HG02943 (cell line): ENCODE results near the gene TRAF7.
"Not testable (repeated sequence)": the region's sequence is repeated elsewhere in the genome, so short reads cannot be mapped to it uniquely, and the experiment has no call there.

ENCODE experiments used
- ATAC-seq: cut with Tn5 transposase; IDR thresholded peaks from one replicate; pipeline ENCODE4 v1.9.1; 2021; ENCODE audit warnings: mild to moderate bottlenecking, low read depth, moderate library complexity; ENCODE audit not compliant: unreplicated experiment

The TRAF7 gene

GRCh38 chr16:2196162-2196980 lies 40.8 kb downstream of the TRAF7 start, which contains the start of gene CASKIN1:
Gene CASKIN1, minus strand, starts transcription at chr16:2196605. Its CDS starts 173 bp downstream, at chr16:2196432.
- no peak for ATAC-seq

DNA sequence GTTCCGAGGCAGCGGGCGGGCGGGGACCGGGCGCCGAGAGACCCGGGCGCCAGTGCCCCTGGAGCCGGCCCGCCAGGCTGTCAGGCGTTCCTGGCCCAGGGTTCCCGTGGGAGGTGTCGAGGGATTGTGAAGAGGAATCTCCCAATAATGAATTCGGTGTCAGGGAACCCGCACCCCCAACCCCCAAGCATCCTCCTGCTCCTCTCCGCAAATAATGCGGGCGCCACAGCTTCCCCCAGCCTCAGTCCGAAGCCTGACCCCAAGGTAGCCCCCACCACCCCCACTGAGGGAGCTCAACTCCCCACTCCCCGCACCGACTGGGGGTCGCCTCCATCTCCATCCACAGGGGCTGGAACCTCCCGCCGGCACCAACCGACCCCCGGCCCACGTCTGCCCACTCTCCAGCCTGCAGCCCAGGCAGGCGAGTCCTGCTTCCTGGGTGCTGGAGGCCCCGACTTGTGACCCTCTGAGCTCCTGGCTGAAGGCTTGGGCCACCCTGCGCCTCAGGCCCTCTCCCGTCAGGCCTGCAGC lies 41.5 kb downstream of the TRAF7 start:
- no peak for ATAC-seq

DNA sequence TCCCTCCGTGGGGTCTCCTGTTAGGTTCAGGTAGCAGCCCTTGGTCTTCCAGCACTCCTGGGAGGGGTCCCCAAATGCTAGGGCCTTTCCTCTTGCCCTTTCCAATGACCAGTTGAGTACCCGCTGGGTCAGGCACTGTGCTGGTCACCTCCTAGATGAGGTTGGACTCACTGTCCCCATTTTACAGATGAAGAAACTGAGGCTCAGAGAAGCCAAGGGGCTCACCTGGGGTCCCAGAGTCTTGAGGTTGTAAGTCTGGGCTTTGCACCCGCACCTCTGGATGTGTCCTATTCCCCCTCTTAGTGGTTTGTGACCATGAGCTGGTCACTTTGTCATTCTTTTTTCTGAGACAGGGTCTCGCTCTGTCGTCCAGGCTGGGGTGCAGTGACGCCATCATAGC lies 42.2 kb downstream of the TRAF7 start:
- ATAC-seq = no peak

DNA sequence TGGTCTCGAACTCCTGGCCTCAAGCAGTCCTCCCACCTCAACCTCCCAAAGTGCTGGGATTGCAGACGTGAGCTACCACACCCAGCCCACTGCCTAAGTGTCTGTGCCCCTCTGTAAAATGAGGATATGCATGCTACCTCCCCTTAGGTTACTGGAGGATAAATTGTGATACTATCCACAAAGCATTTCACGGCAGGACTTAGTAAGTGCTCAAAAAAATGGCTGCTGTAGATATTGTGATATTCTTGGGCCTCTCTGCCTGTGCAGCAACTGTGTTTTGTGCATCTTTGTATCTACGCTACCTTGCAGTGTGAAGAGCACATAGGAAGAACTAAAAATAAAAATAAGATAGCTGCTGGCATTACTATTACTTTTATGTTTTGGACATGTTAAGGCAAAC lies 42.7 kb downstream of the TRAF7 start:
- ATAC-seq = no peak

DNA sequence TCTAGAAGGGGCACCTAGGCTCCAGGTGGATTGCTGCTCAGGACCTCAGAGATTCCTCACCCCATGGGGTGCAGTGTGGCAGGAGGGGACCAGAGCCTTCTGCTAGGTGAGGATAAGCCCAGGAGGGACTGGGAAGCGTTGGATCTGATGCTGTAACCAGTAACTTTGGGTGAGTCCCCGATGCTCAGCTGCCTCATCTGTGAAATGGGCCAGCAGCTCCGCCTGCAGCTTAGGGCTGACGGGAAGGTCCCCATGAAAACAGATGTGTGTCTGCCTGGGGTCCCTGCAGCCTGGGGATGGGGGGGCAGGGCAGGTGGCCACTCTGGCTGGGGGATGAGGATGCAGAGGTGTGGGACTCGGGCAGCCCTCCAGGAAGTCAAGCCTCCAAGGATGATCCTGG lies 43.5 kb downstream of the TRAF7 start:
- ATAC-seq = no peak

GRCh38 chr16:2199621-2200139 lies 44.1 kb downstream of the TRAF7 start:
- no peak for ATAC-seq

DNA sequence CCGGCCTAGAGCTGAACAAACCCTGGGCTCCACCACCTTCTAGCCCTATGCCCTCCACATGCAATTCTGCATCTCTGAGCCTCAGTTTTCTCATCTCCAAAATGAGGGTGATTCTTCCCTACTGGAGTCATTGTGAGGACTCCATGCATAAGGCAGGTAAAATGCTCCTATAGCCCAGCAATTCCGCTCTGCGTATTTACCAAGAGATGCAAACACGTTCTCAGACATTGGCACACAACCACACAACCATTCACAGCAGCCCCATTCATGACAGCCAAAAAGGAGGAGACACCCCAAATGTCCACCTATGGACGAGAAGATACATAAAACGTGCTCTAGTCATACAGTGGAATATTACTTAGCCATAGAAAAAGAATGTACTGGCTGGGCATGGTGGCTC lies 44.7 kb downstream of the TRAF7 start:
- ATAC-seq = no peak

- not testable (repeated sequence) for ATAC-seq
Observed at GRCh38 chr16:2203119-2203688, 47.6 kb downstream of the TRAF7 start.

DNA sequence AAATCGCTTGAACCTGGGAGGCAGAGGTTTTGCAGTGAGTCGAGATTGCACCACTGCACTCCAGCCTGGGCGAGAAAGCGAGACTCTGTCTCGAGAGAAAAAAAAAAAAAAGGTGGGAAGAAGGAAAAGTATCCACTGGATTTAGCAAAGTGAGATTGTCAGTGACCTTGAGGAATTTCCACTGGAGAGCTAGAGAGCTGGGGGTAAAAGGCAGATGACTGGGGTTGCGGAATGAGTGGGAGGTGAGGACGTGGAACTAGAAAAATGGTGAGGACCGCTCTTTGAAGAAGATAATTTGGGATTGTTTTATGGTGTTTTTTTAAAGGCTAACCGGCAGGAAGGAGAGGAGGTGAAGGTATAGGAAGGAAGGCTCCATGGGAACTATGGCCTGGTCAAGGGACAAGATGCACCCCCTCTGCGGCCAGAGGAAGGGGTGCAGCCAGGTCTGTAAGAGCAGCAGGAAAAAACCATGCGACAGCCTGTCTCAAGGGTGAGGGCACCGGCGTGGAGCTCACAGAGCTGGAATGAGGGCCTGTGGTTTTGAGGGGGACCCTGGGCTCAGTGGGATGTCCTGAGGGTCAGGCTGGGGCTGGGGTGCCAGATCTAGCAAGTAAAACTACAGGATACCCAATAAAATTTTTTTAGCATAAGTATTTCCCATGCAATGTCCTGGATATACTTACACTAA lies 49.0 kb downstream of the TRAF7 start:
- no peak for ATAC-seq

- peak; percentile 75 for ATAC-seq
Observed at GRCh38 chr16:2205104-2205966, 49.8 kb downstream of the TRAF7 start, which contains the start of gene MLST8. Gene MLST8, plus strand, starts transcription at chr16:2205454. Its CDS starts 632 bp downstream, at chr16:2206086.

DNA sequence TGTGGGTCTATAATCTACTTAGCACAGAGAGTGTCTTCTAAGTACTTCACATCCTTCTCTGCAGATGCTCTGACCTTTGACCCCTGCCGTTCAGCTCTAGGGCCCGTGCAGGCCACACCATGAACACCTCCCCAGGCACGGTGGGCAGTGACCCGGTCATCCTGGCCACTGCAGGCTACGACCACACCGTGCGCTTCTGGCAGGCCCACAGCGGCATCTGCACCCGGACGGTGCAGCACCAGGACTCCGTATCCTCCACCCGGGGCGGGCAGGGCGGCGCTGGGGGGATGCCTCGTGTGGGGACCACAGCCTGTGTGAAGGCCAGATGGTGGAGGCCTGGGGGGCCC lies 50.4 kb downstream of the TRAF7 start:
- no peak for ATAC-seq

DNA sequence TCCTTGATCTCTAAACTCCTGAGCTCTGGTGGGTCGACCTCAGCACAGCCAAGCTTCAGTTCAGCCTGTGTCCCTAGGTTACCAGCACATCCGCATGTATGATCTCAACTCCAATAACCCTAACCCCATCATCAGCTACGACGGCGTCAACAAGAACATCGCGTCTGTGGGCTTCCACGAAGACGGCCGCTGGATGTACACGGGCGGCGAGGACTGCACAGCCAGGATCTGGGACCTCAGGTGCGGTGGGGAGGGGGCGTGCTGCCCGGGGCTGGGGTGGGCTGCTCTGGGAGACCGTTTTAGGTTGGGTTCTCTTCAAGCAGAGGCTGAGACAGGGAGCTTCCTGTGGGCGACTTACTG lies 50.8 kb downstream of the TRAF7 start:
- ATAC-seq = no peak

- no peak for ATAC-seq
Observed at GRCh38 chr16:2206780-2207433, 51.3 kb downstream of the TRAF7 start.

DNA sequence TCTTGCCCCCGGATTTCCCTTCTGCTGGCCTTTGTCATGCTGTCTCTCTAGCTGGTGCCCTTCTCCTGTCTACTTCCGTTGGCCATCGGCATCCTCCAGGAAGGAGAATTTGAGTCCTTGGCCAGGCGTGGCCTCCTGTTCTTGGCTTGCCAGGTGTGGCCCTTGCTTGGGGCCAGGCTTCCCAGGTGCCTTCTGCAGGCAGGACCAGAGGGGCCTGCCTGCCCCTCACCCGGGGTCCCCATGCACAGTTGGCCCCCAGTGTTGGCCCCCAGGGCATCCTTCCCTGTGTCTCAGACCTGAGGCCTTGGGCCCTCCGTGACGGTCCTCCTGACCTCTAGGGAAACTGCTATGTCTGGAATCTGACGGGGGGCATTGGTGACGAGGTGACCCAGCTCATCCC lies 52.3 kb downstream of the TRAF7 start:
- ATAC-seq = no peak

GRCh38 chr16:2208308-2208707 lies 52.7 kb downstream of the TRAF7 start:
- no peak for ATAC-seq

DNA sequence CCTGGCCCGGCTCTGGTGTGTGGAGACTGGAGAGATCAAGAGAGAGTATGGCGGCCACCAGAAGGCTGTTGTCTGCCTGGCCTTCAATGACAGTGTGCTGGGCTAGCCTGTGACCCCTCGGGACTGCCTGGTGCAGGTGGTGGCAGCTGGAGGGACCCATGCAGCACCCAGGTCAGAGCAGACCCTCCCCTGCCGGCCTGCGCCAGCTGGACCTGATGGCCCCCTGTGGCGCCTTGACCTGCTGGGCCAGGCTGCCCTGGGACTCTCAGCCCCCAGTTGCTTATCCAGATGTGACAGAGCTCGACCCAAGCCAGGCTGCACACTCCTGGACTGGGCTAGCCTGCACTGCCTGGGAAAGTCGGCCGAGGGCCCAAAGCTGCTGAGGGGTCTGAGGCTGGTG lies 53.2 kb downstream of the TRAF7 start:
- no peak for ATAC-seq

DNA sequence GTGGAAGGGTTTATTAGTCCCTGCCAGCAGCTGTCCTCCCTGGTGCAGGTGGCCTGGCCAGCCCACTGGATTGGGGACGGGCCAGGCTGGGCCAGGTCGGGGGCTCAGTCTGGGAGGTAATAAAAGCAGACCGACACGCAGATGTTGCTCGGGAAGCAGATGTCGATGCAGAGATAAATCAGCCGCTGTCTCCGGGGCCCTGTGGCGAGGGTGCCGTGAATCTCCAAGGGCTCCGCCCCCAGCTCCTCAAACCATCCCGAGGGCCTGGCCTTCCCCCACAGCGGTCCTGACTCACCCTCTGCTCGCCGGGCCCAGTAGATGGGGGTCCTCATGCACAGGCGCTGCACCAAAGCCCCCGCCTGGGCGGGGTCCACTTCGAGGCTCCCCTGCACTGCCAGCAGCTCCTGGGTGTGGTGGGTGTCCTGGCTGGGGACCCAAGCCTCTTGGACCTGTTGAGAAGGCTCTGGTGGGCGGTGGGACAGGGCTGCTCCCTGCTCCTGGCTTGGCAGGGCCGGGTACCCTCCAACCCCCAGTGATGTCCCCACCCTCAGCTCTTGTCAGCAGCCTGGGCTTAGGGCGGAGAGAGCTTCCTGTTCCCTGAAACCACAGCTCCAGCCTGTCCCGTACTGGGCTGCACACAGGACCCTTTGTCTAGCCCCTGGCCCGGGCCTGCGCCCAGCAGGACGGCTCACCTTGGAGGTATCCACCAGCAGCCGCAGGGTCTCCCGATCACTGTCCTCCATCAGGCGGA lies 53.9 kb downstream of the TRAF7 start:
- ATAC-seq = no peak

GRCh38 chr16:2210009-2210332 lies 54.4 kb downstream of the TRAF7 start:
- ATAC-seq = no peak
